K562 (cell line): Measurements from ENCODE around the gene CHAF1A. TPM values are rescaled to one million over a fixed set of nuclear protein-coding genes. Genes with fewer than 3 reads are reported as not detected.

ENCODE experiments used
- ETV5 ChIP-seq: sonication (generic); formaldehyde crosslinking; IDR thresholded peaks from 2 replicates; pipeline ENCODE4 v1.4.0; 2020; ENCODE audit warnings: low read depth, mild to moderate bottlenecking, missing genetic modification reagents
- GABPB1 ChIP-seq: sonication (generic); formaldehyde crosslinking; IDR thresholded peaks from 2 replicates; pipeline ENCODE4 v1.8.0; 2022; ENCODE audit warnings: mild to moderate bottlenecking, missing genetic modification reagents
- MEIS2 ChIP-seq: fragments of 450-650 bp; IDR thresholded peaks from 2 replicates; pipeline ENCODE4 v1.6.1; 2014; ENCODE audit warnings: mild to moderate bottlenecking; ENCODE audit not compliant: partially characterized antibody
- RBBP5 ChIP-seq: fragments of 200-600 bp; sonication (generic); IDR thresholded peaks from 2 replicates; pipeline ENCODE4 v1.6.1; 2012; ENCODE audit warnings: borderline replicate concordance, mild to moderate bottlenecking, low read length, control low read depth, inconsistent platforms; ENCODE audit not compliant: insufficient read depth, poor library complexity, severe bottlenecking
- RCOR1 ChIP-seq, 2 experiments: IDR thresholded peaks; 2 replicates each; pipeline ENCODE4 v1.6.1; 2012; ENCODE audit warnings: low read depth in 2 of 2, low read length in 2 of 2, borderline replicate concordance in 1 of 2, improper control_type of control experiment in 1 of 2
- TAF9B ChIP-seq: fragments of 450-650 bp; IDR thresholded peaks from 2 replicates; pipeline ENCODE4 v1.6.1; 2018; ENCODE audit warnings: mild to moderate bottlenecking; ENCODE audit not compliant: partially characterized antibody
- ZNF124 ChIP-seq: sonication (generic); formaldehyde crosslinking; IDR thresholded peaks from 2 replicates; pipeline ENCODE4 v1.8.1; 2022; ENCODE audit warnings: missing genetic modification reagents
- ZNF175 ChIP-seq: fragments of 200-800 bp; sonication (Bioruptor generic); IDR thresholded peaks from 2 replicates; pipeline ENCODE4 v1.6.1; 2016; ENCODE audit warnings: low read depth, mild to moderate bottlenecking, missing genetic modification characterization, missing compliant biosample characterization
- ZNF408 ChIP-seq: fragments of 250-450 bp; sonication (Bioruptor Pico); IDR thresholded peaks from 2 replicates; pipeline ENCODE4 v1.4.0; 2020; ENCODE audit warnings: low read depth, mild to moderate bottlenecking, moderate library complexity
- ZNF551 ChIP-seq: fragments of 250-450 bp; sonication (Bioruptor Pico); IDR thresholded peaks from 2 replicates; pipeline ENCODE4 v1.5.0; 2021; ENCODE audit warnings: mild to moderate bottlenecking, moderate library complexity
- polyA plus RNA-seq, 8 experiments: library from polyadenylated mRNA; depleted of rRNA in 4 of 8; stranded (reverse) in 5 of 8; unstranded in 3 of 8; fragments of >200 nt; fragmentation: Nextera tagmentation in 2 of 8; fragmentation: Illumina TruSeq in 1 of 8; extraction: Ambion mirVana in 2 of 8; extraction: Trizol in 1 of 8; gene quantifications; 2 replicates each; pipeline versions ENCODE4 v1.2.1 to v1.2.3, GENCODE V29; 2011 to 2014; ENCODE audit warnings: inconsistent platforms in 1 of 8, missing spikeins in 1 of 8
- total RNA-seq, 7 experiments: library from RNA; depleted of rRNA in 6 of 7; stranded (reverse); fragments of >200 nt in 6 of 7; fragmentation: Illumina TruSeq in 2 of 7; extraction: Trizol in 2 of 7; gene quantifications; 2 replicates each; pipeline versions ENCODE4 v1.2.1 to v1.2.3, GENCODE V29; 2011 to 2021; ENCODE audit warnings: low replicate concordance in 1 of 7
- TF ChIP-seq, protein P1 (sequence below): fragments of 250-450 bp; sonication (Bioruptor Pico); IDR thresholded peaks from 2 replicates; pipeline ENCODE4 v1.8.0; 2022; ENCODE audit warnings: inconsistent platforms, mild to moderate bottlenecking, moderate library complexity, borderline replicate concordance
- TF ChIP-seq, protein P2 (sequence below): fragments of 450-650 bp; formaldehyde crosslinking; IDR thresholded peaks from 2 replicates; pipeline ENCODE4 v1.4.0; 2022; ENCODE audit warnings: mild to moderate bottlenecking, moderate library complexity
- TF ChIP-seq, protein P3 (sequence below), 2 experiments: fragments of 450-650 bp in 1 of 2; sonication (generic) in 1 of 2; formaldehyde crosslinking in 1 of 2; IDR thresholded peaks; 2 replicates each; pipeline versions ENCODE4 v1.7.1 to v1.9.0; 2016 to 2022; ENCODE audit warnings: inconsistent platforms in 1 of 2, mild to moderate bottlenecking in 1 of 2, missing genetic modification reagents in 1 of 2

CHAF1A gene
- total and polyA plus RNA-seq, 9 of the 15 experiments (the other 6 are each of a cell fraction or from before 2014, with no cell fraction given) = 1.6 to 86.9 (median 45.2) TPM

DNA sequence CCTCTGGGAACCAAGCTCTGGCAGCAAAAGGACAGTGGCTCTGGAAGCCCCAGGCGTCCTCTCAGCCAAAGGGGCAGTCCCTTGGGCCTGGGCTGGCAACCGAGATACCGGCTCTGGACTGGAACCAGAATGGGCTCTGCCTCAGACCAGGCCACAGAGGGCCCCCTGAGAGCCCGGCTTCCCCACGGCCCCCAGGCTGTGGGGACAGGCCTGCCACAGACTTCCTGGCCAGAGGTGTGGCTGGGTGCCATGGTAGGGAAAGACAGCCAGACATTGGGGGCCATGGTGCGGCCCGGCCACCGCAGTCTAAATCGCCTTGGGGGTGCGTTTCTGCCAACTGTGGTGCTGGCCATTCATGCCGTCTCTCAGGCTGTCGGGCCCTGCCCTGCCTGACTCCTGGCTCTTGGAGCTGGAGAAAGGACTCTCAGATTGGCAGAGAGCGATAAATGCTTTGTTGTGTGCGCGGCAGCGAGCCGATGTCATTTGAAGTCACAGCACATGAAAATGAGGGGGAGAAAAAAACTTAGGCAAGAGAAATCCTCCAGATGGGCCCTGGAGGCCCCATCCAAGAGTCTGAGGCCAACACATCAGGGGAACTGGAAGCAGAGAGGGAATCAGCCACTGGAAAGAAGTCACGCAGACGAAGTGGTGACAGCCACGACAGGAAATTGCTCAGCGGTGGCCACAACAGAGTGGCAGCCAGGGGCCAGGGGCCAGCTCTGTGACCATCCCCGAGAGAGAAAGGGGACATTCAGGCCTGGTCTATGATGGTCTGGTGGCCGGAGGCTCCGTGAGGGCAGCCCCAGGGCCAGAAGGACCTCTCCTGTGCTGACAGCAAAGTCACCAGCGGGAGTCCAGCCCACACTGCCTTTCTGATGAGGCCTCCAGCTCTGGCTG, 28.6 kb upstream of the CHAF1A start (continued):
- TF ChIP-seq ETV5 (peak; percentile 12), ZNF124 (no peak), MEIS2 (peak; percentile 51), ZNF408 (CRISPR knock-in tag) (no peak), RBBP5 (no peak), GABPB1 (CRISPR knock-in tag) (peak; percentile 3; the same call in 1 of the 2 replicates), TAF9B (no peak), ZNF175 (no peak), RCOR1 (IDR thresholded peaks at IDR 0.05; ENCODE audit: borderline replicate concordance in 1 of 2, low read depth in 2 of 2, low read length in 2 of 2) (no peak), ZNF551 (no peak)
- TF ChIP-seq, protein P1, sequence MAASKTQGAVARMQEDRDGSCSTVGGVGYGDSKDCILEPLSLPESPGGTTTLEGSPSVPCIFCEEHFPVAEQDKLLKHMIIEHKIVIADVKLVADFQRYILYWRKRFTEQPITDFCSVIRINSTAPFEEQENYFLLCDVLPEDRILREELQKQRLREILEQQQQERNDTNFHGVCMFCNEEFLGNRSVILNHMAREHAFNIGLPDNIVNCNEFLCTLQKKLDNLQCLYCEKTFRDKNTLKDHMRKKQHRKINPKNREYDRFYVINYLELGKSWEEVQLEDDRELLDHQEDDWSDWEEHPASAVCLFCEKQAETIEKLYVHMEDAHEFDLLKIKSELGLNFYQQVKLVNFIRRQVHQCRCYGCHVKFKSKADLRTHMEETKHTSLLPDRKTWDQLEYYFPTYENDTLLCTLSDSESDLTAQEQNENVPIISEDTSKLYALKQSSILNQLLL (CRISPR knock-in tag) = no peak
- TF ChIP-seq, protein P2, sequence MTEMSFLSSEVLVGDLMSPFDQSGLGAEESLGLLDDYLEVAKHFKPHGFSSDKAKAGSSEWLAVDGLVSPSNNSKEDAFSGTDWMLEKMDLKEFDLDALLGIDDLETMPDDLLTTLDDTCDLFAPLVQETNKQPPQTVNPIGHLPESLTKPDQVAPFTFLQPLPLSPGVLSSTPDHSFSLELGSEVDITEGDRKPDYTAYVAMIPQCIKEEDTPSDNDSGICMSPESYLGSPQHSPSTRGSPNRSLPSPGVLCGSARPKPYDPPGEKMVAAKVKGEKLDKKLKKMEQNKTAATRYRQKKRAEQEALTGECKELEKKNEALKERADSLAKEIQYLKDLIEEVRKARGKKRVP (CRISPR knock-in tag) = no peak
- TF ChIP-seq, protein P3, sequence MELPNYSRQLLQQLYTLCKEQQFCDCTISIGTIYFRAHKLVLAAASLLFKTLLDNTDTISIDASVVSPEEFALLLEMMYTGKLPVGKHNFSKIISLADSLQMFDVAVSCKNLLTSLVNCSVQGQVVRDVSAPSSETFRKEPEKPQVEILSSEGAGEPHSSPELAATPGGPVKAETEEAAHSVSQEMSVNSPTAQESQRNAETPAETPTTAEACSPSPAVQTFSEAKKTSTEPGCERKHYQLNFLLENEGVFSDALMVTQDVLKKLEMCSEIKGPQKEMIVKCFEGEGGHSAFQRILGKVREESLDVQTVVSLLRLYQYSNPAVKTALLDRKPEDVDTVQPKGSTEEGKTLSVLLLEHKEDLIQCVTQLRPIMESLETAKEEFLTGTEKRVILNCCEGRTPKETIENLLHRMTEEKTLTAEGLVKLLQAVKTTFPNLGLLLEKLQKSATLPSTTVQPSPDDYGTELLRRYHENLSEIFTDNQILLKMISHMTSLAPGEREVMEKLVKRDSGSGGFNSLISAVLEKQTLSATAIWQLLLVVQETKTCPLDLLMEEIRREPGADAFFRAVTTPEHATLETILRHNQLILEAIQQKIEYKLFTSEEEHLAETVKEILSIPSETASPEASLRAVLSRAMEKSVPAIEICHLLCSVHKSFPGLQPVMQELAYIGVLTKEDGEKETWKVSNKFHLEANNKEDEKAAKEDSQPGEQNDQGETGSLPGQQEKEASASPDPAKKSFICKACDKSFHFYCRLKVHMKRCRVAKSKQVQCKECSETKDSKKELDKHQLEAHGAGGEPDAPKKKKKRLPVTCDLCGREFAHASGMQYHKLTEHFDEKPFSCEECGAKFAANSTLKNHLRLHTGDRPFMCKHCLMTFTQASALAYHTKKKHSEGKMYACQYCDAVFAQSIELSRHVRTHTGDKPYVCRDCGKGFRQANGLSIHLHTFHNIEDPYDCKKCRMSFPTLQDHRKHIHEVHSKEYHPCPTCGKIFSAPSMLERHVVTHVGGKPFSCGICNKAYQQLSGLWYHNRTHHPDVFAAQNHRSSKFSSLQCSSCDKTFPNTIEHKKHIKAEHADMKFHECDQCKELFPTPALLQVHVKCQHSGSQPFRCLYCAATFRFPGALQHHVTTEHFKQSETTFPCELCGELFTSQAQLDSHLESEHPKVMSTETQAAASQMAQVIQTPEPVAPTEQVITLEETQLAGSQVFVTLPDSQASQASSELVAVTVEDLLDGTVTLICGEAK (IDR thresholded peaks at IDR 0.05) = peak; percentile 43; the same call in 1 of the 2 replicates
- TF ChIP-seq, protein P3 (CRISPR knock-in tag; IDR thresholded peaks at IDR 0.05) = no peak
